CD4-positive, alpha-beta T cell (primary cell): ENCODE results near the gene TEKT3. TPM values are rescaled to one million over a fixed set of nuclear protein-coding genes. Genes with fewer than 3 reads are reported as not detected.

Experiments used
- ATAC-seq: fragments of 200-7000 bp; cut with Tn5 transposase; one replicate; pipeline ENCODE4 v1.10.0; 2022; ENCODE audit warnings: mild to moderate bottlenecking; ENCODE audit not compliant: poor library complexity
- CTCF ChIA-PET: fragments of 350-600 bp; sonication (Branson Sonifier 250); formaldehyde crosslinking; loops from one replicate; lab custom pipeline; 2021; ENCODE audit warnings: antibody characterized with exemption, inconsistent platforms; lab: Charles Lee
- POLR2A ChIA-PET: fragments of 350-600 bp; sonication (Branson Sonifier 250); formaldehyde crosslinking; loops from one replicate; lab custom pipeline; 2021; ENCODE audit warnings: antibody characterized with exemption, inconsistent platforms; lab: Charles Lee
- DNase-seq, 14 experiments: peaks; one replicate each; pipeline ENCODE4 v3.0.0-alpha.2; 2013 to 2020; ENCODE audit warnings: mixed read lengths in 2 of 14
- H3K27ac ChIP-seq, 2 donors: one replicate each; pipeline versions ENCODE4 v1.5.1 to v1.7.0; 2013; ENCODE audit warnings: low read length in 2 of 2, low read depth in 1 of 2, mild to moderate bottlenecking in 1 of 2
- H3K27me3 ChIP-seq, 2 experiments: 1 replicate in 1 of 2; 2 replicates in 1 of 2; pipeline versions ENCODE4 v1.6.1 to v1.7.0; 2013; ENCODE audit warnings: low read length in 2 of 2, control low read depth in 1 of 2, mild to moderate bottlenecking in 1 of 2, moderate library complexity in 1 of 2; ENCODE audit not compliant: insufficient read depth in 2 of 2, control insufficient read depth in 1 of 2
- H3K36me3 ChIP-seq: one replicate; pipeline ENCODE4 v1.6.1; 2013; ENCODE audit warnings: low read length, control low read depth; ENCODE audit not compliant: insufficient read depth
- H3K4me1 ChIP-seq: one replicate; pipeline ENCODE4 v1.6.1; 2013; ENCODE audit warnings: low read length, control low read depth; ENCODE audit not compliant: insufficient read depth
- H3K4me3 ChIP-seq: one replicate; pipeline ENCODE4 v1.5.1; 2013; ENCODE audit warnings: mild to moderate bottlenecking, low read length, moderate library complexity
- H3K9me3 ChIP-seq, 2 experiments: 1 replicate in 1 of 2; 2 replicates in 1 of 2; pipeline versions ENCODE4 v1.6.1 to v1.7.0; 2013; ENCODE audit warnings: low read length in 2 of 2, mild to moderate bottlenecking in 2 of 2, control low read depth in 1 of 2, moderate library complexity in 1 of 2; ENCODE audit not compliant: control insufficient read depth in 1 of 2, insufficient read depth in 1 of 2
- H3K27ac Mint-ChIP-seq: one replicate; pipeline ENCODE4 v1.8.0; 2020; ENCODE audit warnings: mixed read lengths
- H3K27me3 Mint-ChIP-seq: one replicate; pipeline ENCODE4 v1.8.0; 2021; ENCODE audit warnings: mixed read lengths
- H3K36me3 Mint-ChIP-seq: one replicate; pipeline ENCODE4 v1.8.0; 2021; ENCODE audit warnings: low read depth, mixed read lengths
- H3K4me1 Mint-ChIP-seq: one replicate; pipeline ENCODE4 v1.8.0; 2021; ENCODE audit warnings: low read depth, mixed read lengths
- H3K4me3 Mint-ChIP-seq: one replicate; pipeline ENCODE4 v1.8.0; 2020; ENCODE audit warnings: mild to moderate bottlenecking, mixed read lengths
- H3K9me3 Mint-ChIP-seq: one replicate; pipeline ENCODE4 v1.8.0; 2020; ENCODE audit warnings: mixed read lengths
- intact Hi-C, 2 experiments: fragments of 100-400 bp; cut with DNase I in 1 of 2; cut with micrococcal nuclease in 1 of 2; formaldehyde crosslinking; loops; one replicate each; pipeline versions ENCODE4 v1.15.1 to v1.9.0; 2023 to 2025; cut with DNase I, micrococcal nuclease
- total RNA-seq, 174 experiments: library from RNA in 2 of 174; stranded (reverse) in 2 of 174; gene quantifications; one replicate each; pipeline ENCODE4 v1.2.3 and lab custom pipeline; 2021 to 2026
- TF ChIP-seq, protein P1 (sequence below): fragments of 200-600 bp; IDR thresholded peaks from one replicate; pipeline ENCODE4 v1.8.0; 2022; ENCODE audit warnings: antibody characterized with exemption, mild to moderate bottlenecking

Gene TEKT3
- total RNA-seq, 2 experiments from 2014 or later: not detected

DNA sequence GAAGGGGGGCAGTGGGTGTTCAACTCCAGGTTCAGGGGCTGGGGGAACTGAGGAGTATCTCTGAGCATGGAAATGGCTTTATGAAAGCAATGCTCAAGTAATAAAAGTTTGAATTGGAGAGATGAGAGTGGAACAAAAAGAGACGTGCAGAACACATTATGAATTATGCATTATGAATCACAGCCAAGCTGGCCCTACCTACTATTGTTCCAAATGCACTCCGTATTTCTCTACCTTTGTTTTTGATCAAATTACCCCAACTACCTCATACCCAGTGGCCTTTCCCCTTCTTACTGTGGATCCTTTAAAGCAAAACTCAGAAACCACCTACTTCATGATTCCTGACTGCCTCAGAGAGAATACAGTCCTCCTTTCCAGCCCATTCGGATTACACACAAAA lies 38.1 kb downstream of the TEKT3 start:
- intact Hi-C loops: no loop called here
- no peaks in the 10 kb centered on the region for H3K4me1 Mint-ChIP-seq
- H3K4me1 ChIP-seq: no peaks in the 10 kb centered on the region
- no peak overlapping the region for H3K4me3 ChIP-seq
- peaks cover 23% of the 10 kb centered on the region for H3K27me3 Mint-ChIP-seq
- ATAC-seq (no peak), DNase-seq (no peak)
- no peaks in the 10 kb centered on the region for H3K9me3 Mint-ChIP-seq
- peaks cover 0 to 7% of the 10 kb centered on the region in 2 experiments for H3K27me3 ChIP-seq
- ChIA-PET CTCF (no interaction called here), POLR2A (no interaction called here)
- no peaks in the 10 kb centered on the region for H3K9me3 ChIP-seq
- no peaks in the 10 kb centered on the region for H3K36me3 Mint-ChIP-seq
- H3K27ac ChIP-seq: no peak overlapping the region
- H3K27ac Mint-ChIP-seq: no peak overlapping the region
- no peak overlapping the region for H3K4me3 Mint-ChIP-seq
- H3K36me3 ChIP-seq: no peaks in the 10 kb centered on the region
- TF ChIP-seq, protein P1, sequence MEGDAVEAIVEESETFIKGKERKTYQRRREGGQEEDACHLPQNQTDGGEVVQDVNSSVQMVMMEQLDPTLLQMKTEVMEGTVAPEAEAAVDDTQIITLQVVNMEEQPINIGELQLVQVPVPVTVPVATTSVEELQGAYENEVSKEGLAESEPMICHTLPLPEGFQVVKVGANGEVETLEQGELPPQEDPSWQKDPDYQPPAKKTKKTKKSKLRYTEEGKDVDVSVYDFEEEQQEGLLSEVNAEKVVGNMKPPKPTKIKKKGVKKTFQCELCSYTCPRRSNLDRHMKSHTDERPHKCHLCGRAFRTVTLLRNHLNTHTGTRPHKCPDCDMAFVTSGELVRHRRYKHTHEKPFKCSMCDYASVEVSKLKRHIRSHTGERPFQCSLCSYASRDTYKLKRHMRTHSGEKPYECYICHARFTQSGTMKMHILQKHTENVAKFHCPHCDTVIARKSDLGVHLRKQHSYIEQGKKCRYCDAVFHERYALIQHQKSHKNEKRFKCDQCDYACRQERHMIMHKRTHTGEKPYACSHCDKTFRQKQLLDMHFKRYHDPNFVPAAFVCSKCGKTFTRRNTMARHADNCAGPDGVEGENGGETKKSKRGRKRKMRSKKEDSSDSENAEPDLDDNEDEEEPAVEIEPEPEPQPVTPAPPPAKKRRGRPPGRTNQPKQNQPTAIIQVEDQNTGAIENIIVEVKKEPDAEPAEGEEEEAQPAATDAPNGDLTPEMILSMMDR: no peak

- no peak overlapping the region for H3K4me3 ChIP-seq
- no peaks in the 10 kb centered on the region for H3K36me3 Mint-ChIP-seq
- CTCF ChIA-PET: no interaction called here
Observed at GRCh38 chr17:15301845-15302244, 39.6 kb downstream of the TEKT3 start.

DNA sequence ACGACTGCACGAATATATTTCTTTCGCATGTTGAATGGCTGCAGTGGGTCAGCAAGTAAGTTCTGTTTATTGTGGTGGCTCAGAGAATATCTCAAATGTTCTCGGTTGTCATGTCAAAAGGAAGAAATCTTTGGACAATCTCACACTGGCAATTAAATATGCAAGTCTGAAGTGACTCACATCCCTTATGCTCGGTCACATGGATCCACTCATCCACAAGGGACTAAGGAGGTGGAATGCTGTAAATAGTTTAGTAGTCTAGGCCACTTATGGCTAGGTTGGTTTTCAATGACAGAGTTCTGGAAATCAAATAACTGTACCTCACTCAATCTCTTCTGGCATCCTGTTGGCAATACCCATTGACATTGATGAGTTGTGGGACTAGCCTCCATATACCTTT lies 43.2 kb downstream of the TEKT3 start:
- Histone ChIP-seq H3K27ac (no peak overlapping the region), H3K9me3 (no peaks in the 10 kb centered on the region), H3K4me3 (no peak overlapping the region), H3K36me3 (no peaks in the 10 kb centered on the region), H3K4me1 (no peaks in the 10 kb centered on the region), H3K27me3 (peaks cover 0 to 9% of the 10 kb centered on the region in 2 experiments)
- POLR2A ChIA-PET: no interaction called here
- H3K27me3 Mint-ChIP-seq: peaks cover 29% of the 10 kb centered on the region
- H3K4me1 Mint-ChIP-seq: no peaks in the 10 kb centered on the region
- no peak overlapping the region for H3K27ac Mint-ChIP-seq
- TF ChIP-seq, protein P1: no peak
- H3K9me3 Mint-ChIP-seq: no peaks in the 10 kb centered on the region
- no peak for DNase-seq
- no peak for ATAC-seq
- no peak overlapping the region for H3K4me3 Mint-ChIP-seq
- CTCF ChIA-PET: interaction anchor here (0.8 kb wide), 1 partner anchor 20 kb away, joined by 3 read pairs; no protein-coding TSS in a partner anchor
- intact Hi-C loops: no loop called here
- no peaks in the 10 kb centered on the region for H3K36me3 Mint-ChIP-seq

More at GRCh38 chr17:15301845-15302244, 39.6 kb downstream of the TEKT3 start:
- POLR2A ChIA-PET: no interaction called here
- H3K4me3 Mint-ChIP-seq: no peak overlapping the region
- intact Hi-C loops: no loop called here
- ATAC-seq: no peak
- no peak overlapping the region for H3K27ac ChIP-seq
- peaks cover 0 to 7% of the 10 kb centered on the region in 2 experiments for H3K27me3 ChIP-seq
- TF ChIP-seq, protein P1: no peak
- H3K36me3 ChIP-seq: no peaks in the 10 kb centered on the region
- H3K27ac Mint-ChIP-seq: no peak overlapping the region
- H3K9me3 ChIP-seq: no peaks in the 10 kb centered on the region
- no peaks in the 10 kb centered on the region for H3K9me3 Mint-ChIP-seq
- no peak for DNase-seq
- H3K27me3 Mint-ChIP-seq: peaks cover 23% of the 10 kb centered on the region
- H3K4me1 Mint-ChIP-seq: no peaks in the 10 kb centered on the region
- no peaks in the 10 kb centered on the region for H3K4me1 ChIP-seq
